Mucosa of descending colon (tissue), 3 donors: ENCODE data around the gene COL8A1. TPM values are rescaled to one million over a fixed set of nuclear protein-coding genes. Genes with fewer than 3 reads are reported as not detected.

ENCODE experiments used
- ATAC-seq: fragments of 200-7000 bp; cut with Tn5 transposase; one replicate; pipeline ENCODE4 v1.9.1; 2020; ENCODE audit warnings: mild to moderate bottlenecking, moderate library complexity
- DNase-seq, 3 donors: peaks; one replicate each; pipeline ENCODE4 v3.0.0-alpha.2; 2020
- H3K36me3 ChIP-seq: fragments of 200-600 bp; one replicate; pipeline ENCODE4 v1.8.0; 2021; ENCODE audit warnings: low read depth, mild to moderate bottlenecking
- H3K4me1 ChIP-seq: fragments of 200-600 bp; one replicate; pipeline ENCODE4 v1.8.0; 2021; ENCODE audit warnings: low read depth, mild to moderate bottlenecking
- H3K4me3 ChIP-seq: fragments of 200-600 bp; one replicate; pipeline ENCODE4 v1.8.0; 2021; ENCODE audit warnings: mild to moderate bottlenecking
- H3K9me3 ChIP-seq: fragments of 200-600 bp; one replicate; pipeline ENCODE4 v1.8.0; 2021; ENCODE audit warnings: mild to moderate bottlenecking
- CTCF ChIP-seq: fragments of 200-600 bp; IDR thresholded peaks from one replicate; pipeline ENCODE4 v1.8.0; 2022; ENCODE audit warnings: antibody characterized with exemption, mild to moderate bottlenecking
- intact Hi-C, 2 donors: fragments of 100-400 bp; cut with DNase I in 1 of 2; cut with micrococcal nuclease in 1 of 2; formaldehyde crosslinking; loops; one replicate each; pipeline versions ENCODE4 v1.11.0 to v1.11.1; 2022; cut with DNase I, micrococcal nuclease
- total RNA-seq, 3 donors: library from RNA; stranded (reverse); fragmentation: NEBNext Ultra II Directional in 2 of 3; extraction: Animal tissue kit (Norgen Biotek cat#: 25700) in 2 of 3; gene quantifications; one replicate each; pipeline versions ENCODE4 v1.2.1 to v1.2.4, GENCODE V29; 2021 to 2023
- donor health status: DM: no; HTN: no; CAD: no; lungs with moderate emphysema.
- donor health status: DM: no; HTN: no; CAD: no.
- donor health status: DM: no; HTN: yes; CAD: no.

The COL8A1 gene
- total RNA-seq, 3 donors from 2014 or later, result 0.75 to 7.6 (median 3.8) TPM

- no peaks in the 10 kb centered on the region for H3K36me3 ChIP-seq
- no peaks in the 10 kb centered on the region for H3K9me3 ChIP-seq
- DNase-seq, result no peak
- no peak overlapping the region for H3K4me3 ChIP-seq
- TF ChIP-seq CTCF, result no peak
- ATAC-seq, result no peak
- intact Hi-C loops, result no loop called here
- H3K4me1 ChIP-seq, result no peaks in the 10 kb centered on the region
Measured at GRCh38 chr3:99777210-99777549, 138.8 kb downstream of the COL8A1 start.

DNA sequence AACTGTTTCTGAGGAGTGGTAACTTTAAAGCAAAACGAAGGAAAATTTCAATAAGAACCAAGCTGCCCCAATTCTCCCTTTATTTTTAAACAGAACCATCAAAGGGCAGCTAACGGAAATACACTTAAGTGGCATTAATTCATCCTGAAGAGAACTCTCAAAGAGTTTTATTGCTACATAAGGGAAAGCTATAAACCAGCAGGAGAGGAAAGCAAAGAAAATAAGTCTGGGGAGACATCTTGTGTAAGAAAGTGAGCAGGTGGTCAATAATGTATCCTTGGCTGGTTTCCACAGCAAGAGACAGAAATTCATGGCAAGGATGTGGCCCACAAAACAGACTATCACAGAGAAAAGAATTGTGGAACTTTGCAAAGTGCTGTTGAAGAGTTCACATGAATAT, 139.3 kb downstream of the COL8A1 start:
- no peaks in the 10 kb centered on the region for H3K4me1 ChIP-seq
- H3K36me3 ChIP-seq, result no peaks in the 10 kb centered on the region
- H3K9me3 ChIP-seq, result no peaks in the 10 kb centered on the region
- DNase-seq, result no peak
- intact Hi-C loops, result no loop called here
- H3K4me3 ChIP-seq, result no peak overlapping the region
- ATAC-seq, result no peak
- no peak for TF ChIP-seq CTCF

GRCh38 chr3:99780749-99781148, 142.4 kb downstream of the COL8A1 start:
- DNase-seq (no peak), ATAC-seq (no peak)
- H3K36me3 ChIP-seq, result no peaks in the 10 kb centered on the region
- intact Hi-C loops, result no loop called here
- no peak overlapping the region for H3K4me3 ChIP-seq
- H3K4me1 ChIP-seq, result no peaks in the 10 kb centered on the region
- no peak for TF ChIP-seq CTCF
- H3K9me3 ChIP-seq, result no peaks in the 10 kb centered on the region

DNA sequence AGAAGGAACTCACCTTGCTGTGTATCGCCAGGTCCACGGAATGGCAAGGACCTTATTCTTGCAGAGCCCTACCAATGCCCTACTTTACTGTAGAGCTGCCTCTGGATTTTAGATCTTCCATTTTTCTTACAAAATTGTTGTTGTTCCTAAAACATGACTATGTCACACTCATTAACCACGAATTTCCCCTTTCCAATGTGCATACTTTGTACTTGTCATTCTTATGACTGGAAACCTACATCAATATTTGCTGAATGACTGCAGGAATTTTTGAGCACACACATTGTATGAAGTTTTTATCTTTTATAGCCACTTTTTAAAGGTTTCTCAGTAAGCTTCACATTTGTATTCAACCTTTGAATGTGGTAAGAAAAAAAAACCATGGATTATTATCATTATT, 143.4 kb downstream of the COL8A1 start:
- ATAC-seq (no peak), DNase-seq (no peak)
- no peak overlapping the region for H3K4me3 ChIP-seq
- no peaks in the 10 kb centered on the region for H3K4me1 ChIP-seq
- intact Hi-C loops, result no loop called here
- TF ChIP-seq CTCF, result no peak
- H3K9me3 ChIP-seq, result no peaks in the 10 kb centered on the region
- H3K36me3 ChIP-seq, result no peaks in the 10 kb centered on the region

- Histone ChIP-seq H3K4me3 (no peak overlapping the region), H3K36me3 (no peaks in the 10 kb centered on the region), H3K4me1 (no peaks in the 10 kb centered on the region), H3K9me3 (no peaks in the 10 kb centered on the region)
- DNase-seq (no peak), ATAC-seq (no peak)
- TF ChIP-seq CTCF, result no peak
- intact Hi-C loops, result no loop called here
Measured at GRCh38 chr3:99783011-99783573, 144.7 kb downstream of the COL8A1 start.
